Ovary (tissue), 3 donors: ENCODE results near the gene SPINK5.

Experiments
- CTCF ChIP-seq, 3 donors: fragments of 450-650 bp in 2 of 3; fragments of 200-600 bp in 1 of 3; IDR thresholded peaks; one replicate each; pipeline versions ENCODE4 v1.5.1 to v1.8.0; 2016 to 2022; ENCODE audit warnings: antibody characterized with exemption in 3 of 3, mild to moderate bottlenecking in 1 of 3
- EP300 ChIP-seq: sonication (generic); formaldehyde crosslinking; IDR thresholded peaks from one replicate; pipeline ENCODE4 v1.6.1; 2017; ENCODE audit warnings: antibody characterized with exemption
- POLR2A ChIP-seq: fragments of 450-650 bp; IDR thresholded peaks from one replicate; pipeline ENCODE4 v1.6.1; 2017; ENCODE audit warnings: antibody characterized with exemption, mild to moderate bottlenecking, moderate library complexity
- donor health status: DM: no; HTN: no; CAD: no.

- TF ChIP-seq POLR2A, result no peak
- no peak for TF ChIP-seq CTCF (IDR thresholded peaks at IDR 0.05)
- no peak for TF ChIP-seq EP300
Observed at GRCh38 chr5:148063861-148064260, at the start of gene SPINK5.
